Stimulated activated memory B cell treated with anti-CD40 and anti-IgM and Interleukin-4, amounts not matched to agents 10 μg/mL and 1 μg/mL and 100 μg/mL, for 72 hours (primary cell): ENCODE results near the gene DPF3.
A peak's percentile ranks its signal among the peaks of the same experiment; 100 is the strongest.

ENCODE experiments used
- ATAC-seq: fragments of 150-1000 bp; cut with Tn5 transposase; 2 replicates; pipeline ENCODE4 v1.10.0; 2021
- H3K27ac Mint-ChIP-seq: one replicate; pipeline ENCODE4 v1.8.0; 2022; ENCODE audit warnings: mild to moderate bottlenecking, mixed read lengths
- H3K27me3 Mint-ChIP-seq: one replicate; pipeline ENCODE4 v1.8.0; 2022; ENCODE audit warnings: mixed read lengths
- H3K36me3 Mint-ChIP-seq: one replicate; pipeline ENCODE4 v1.8.0; 2022; ENCODE audit warnings: mixed read lengths
- H3K4me1 Mint-ChIP-seq: one replicate; pipeline ENCODE4 v1.8.0; 2022; ENCODE audit warnings: mixed read lengths
- H3K4me3 Mint-ChIP-seq: one replicate; pipeline ENCODE4 v1.8.0; 2022; ENCODE audit warnings: mild to moderate bottlenecking, moderate library complexity, mixed read lengths
- H3K9me3 Mint-ChIP-seq: one replicate; pipeline ENCODE4 v1.8.0; 2022; ENCODE audit warnings: mixed read lengths

The DPF3 gene

DNA sequence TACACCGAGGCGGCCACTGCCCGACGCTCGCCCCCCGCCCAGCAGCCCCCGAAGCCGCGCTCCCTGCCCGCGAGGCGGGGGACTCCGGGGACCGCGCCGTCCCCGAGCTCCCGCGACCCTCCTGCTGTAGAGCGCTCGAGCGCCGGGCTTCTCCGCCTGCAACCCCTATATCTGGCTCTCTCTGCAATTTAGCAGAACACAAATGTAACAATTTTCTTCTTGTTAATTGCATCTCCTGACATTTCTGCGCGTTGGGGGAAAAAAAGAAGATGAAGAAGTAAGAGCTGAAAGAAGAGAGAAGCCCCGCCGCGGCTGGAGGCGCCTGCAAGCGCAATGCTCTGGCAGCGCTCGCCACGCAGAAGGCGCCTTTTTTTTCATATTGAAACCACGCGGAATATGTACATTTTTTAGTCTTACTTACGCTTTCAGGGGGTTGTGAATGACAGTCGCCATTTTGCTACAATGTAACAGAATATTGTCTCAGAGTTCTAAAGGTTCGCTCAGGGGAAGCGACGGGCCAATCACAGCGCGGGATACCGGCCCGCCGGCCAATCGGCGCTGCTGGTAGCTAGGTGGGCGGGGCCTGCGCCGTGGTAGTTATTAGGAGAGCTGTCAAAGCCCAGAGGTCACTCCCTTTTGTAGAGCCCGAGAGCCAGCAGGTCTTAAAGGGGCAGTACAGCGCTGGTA lies at the start of gene DPF3:
Gene DPF3, minus strand, starts transcription at position 466 of the 687 bp plus-strand sequence. Its CDS starts 13 bp downstream, at position 453.
- Mint-ChIP-seq H3K4me3 (peak within 1 kb of the TSS; percentile 98), H3K9me3 (no peaks in the 10 kb centered on the region), H3K27ac (peak within 1 kb of the TSS; percentile 82), H3K27me3 (no peaks in the 10 kb centered on the region), H3K4me1 (peaks cover 32% of the 10 kb centered on the region), H3K36me3 (no peaks in the 10 kb centered on the region)
- peak; percentile 99 for ATAC-seq

DNA sequence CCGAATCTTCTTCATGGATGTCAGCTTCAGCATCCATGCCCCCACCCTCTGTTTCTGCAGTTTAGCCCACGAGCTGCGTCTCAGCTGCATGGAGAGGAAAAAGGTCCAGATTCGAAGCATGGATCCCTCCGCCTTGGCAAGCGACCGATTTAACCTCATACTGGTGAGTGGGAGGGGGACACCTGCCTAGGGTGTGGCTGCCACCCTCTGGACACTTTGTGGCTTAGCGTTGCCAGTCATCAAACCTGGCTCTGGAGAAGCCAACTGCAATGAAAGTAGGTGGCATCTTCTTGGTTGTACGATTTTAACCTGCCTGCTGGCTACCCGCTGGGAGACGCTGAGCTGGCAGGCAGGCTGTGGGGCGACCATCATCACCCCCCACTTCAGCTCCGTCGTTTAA lies 49.0 kb upstream of the DPF3 start:
- Mint-ChIP-seq H3K27me3 (no peaks in the 10 kb centered on the region), H3K36me3 (peaks cover 62% of the 10 kb centered on the region), H3K4me1 (no peaks in the 10 kb centered on the region)

DNA sequence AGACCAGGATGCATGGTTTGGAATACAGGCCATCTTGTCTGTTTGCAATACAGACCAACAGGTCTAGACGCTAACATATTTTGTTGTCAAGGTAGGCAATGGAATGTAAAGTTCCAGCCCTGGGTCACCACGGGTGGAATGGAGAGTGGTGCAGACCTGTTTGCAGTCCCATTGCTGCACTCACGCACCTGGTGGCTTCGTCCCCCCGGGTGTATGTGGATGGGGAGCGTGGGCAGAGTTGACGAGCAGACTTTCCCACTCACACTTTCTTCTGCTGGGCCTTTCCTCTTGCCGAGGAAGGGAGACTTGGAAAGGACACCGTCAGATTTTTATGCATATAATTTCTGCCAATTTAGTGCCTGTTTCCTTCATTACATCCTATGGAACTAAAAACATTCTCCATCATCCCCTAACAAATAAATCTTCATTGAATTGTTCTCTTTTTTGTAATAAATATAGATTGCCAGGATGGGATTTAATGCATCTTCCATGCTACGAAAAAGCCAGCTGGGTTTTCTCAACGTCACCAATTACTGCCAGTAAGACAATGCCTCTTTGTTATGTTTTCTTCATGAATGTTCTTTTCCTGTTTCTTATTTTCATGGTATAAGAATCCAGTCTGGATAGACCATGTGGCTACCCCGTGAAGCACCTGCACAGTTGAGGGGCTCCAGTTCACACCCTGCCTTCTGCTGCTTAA lies 47.5 kb upstream of the DPF3 start:
- H3K36me3 Mint-ChIP-seq, result peaks cover 69% of the 10 kb centered on the region

More for the DNA sequence above, 49.0 kb upstream of the DPF3 start:
- H3K9me3 Mint-ChIP-seq, result no peaks in the 10 kb centered on the region
- H3K27ac Mint-ChIP-seq, result no peak overlapping the region
- H3K4me3 Mint-ChIP-seq, result no peak overlapping the region
- ATAC-seq, result no peak

DNA sequence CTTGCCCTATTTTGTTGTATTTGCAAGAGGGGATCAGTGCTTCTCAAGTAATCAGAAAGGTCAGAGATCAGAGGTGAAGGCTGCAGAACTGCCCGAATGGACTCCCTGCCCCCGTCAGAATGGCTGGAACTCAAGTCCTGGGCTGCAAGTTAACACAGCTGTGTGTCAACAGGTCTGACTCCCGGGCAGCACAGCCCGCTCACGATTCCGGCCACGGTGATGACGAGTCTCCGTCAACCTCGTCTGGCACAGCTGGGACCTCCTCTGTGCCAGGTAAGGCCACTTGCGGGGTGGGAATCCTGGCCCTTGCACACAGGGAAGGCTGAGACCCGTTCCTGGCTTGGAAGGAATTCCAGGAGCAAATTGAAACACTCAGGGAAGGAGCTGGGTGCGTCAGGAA lies 45.7 kb upstream of the DPF3 start:
- Mint-ChIP-seq H3K27ac (no peak overlapping the region), H3K36me3 (peaks cover 60% of the 10 kb centered on the region), H3K4me1 (peaks cover 15% of the 10 kb centered on the region), H3K27me3 (no peaks in the 10 kb centered on the region), H3K9me3 (no peaks in the 10 kb centered on the region), H3K4me3 (no peak overlapping the region)
- no peak for ATAC-seq

More for the DNA sequence above, 47.5 kb upstream of the DPF3 start:
- ATAC-seq, result no peak
- no peak overlapping the region for H3K27ac Mint-ChIP-seq
- no peaks in the 10 kb centered on the region for H3K9me3 Mint-ChIP-seq
- H3K27me3 Mint-ChIP-seq, result no peaks in the 10 kb centered on the region
- H3K4me3 Mint-ChIP-seq, result no peak overlapping the region
- peaks cover 14% of the 10 kb centered on the region for H3K4me1 Mint-ChIP-seq

DNA sequence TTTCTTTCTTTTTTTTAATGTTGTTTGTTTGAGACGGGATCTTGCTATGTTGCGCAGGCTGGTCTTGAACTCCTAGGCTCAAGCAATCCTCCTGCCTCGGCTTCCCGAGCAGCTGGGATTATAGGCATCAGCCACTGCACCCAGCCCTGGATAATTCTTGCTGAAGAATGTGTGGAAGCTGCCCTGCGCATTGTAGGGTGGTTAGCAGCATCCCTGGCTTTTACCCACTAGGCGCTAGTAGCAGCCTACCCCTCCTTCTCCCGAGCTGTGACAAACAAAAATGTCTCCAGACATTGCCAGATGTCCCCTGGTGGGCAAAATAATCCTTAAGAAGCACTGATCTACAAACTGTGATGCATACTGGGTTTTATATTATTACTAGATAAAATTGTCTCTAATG lies 39.0 kb upstream of the DPF3 start:
- Mint-ChIP-seq H3K9me3 (no peaks in the 10 kb centered on the region), H3K27ac (no peak overlapping the region), H3K27me3 (no peaks in the 10 kb centered on the region), H3K36me3 (peaks cover 21% of the 10 kb centered on the region), H3K4me1 (peaks cover 32% of the 10 kb centered on the region), H3K4me3 (no peak overlapping the region)
- ATAC-seq, result no peak

GRCh38 chr14:72929316-72930080 lies 35.6 kb upstream of the DPF3 start:
- Mint-ChIP-seq H3K36me3 (peaks cover 7% of the 10 kb centered on the region), H3K27ac (no peak overlapping the region), H3K4me3 (no peak overlapping the region), H3K27me3 (no peaks in the 10 kb centered on the region), H3K4me1 (peaks cover 24% of the 10 kb centered on the region), H3K9me3 (no peaks in the 10 kb centered on the region)
- no peak for ATAC-seq

GRCh38 chr14:72928872-72929271 lies 35.0 kb upstream of the DPF3 start:
- Mint-ChIP-seq H3K27ac (no peak overlapping the region), H3K4me1 (peaks cover 23% of the 10 kb centered on the region), H3K27me3 (no peaks in the 10 kb centered on the region), H3K36me3 (peaks cover 6% of the 10 kb centered on the region), H3K4me3 (no peak overlapping the region), H3K9me3 (no peaks in the 10 kb centered on the region)
- no peak for ATAC-seq

GRCh38 chr14:72926292-72927028 lies 32.6 kb upstream of the DPF3 start, which contains the start of gene DCAF4:
TSS of gene DCAF4 (plus strand) at chr14:72926464. CDS start at chr14:72937979, 11,515 bp downstream.
- Mint-ChIP-seq H3K36me3 (no peaks in the 10 kb centered on the region), H3K27me3 (no peaks in the 10 kb centered on the region), H3K4me1 (peaks cover 11% of the 10 kb centered on the region), H3K9me3 (no peaks in the 10 kb centered on the region), H3K27ac (peak within 1 kb of the TSS; percentile 89), H3K4me3 (peak within 1 kb of the TSS; percentile 95)
- ATAC-seq, result peak; percentile 99

GRCh38 chr14:72925815-72926291 lies 32.0 kb upstream of the DPF3 start:
- ATAC-seq, result no peak
- Mint-ChIP-seq H3K27me3 (no peaks in the 10 kb centered on the region), H3K9me3 (no peaks in the 10 kb centered on the region), H3K27ac (peak overlapping the region; percentile 89), H3K36me3 (no peaks in the 10 kb centered on the region), H3K4me3 (peak overlapping the region; percentile 95), H3K4me1 (peaks cover 7% of the 10 kb centered on the region)

DNA sequence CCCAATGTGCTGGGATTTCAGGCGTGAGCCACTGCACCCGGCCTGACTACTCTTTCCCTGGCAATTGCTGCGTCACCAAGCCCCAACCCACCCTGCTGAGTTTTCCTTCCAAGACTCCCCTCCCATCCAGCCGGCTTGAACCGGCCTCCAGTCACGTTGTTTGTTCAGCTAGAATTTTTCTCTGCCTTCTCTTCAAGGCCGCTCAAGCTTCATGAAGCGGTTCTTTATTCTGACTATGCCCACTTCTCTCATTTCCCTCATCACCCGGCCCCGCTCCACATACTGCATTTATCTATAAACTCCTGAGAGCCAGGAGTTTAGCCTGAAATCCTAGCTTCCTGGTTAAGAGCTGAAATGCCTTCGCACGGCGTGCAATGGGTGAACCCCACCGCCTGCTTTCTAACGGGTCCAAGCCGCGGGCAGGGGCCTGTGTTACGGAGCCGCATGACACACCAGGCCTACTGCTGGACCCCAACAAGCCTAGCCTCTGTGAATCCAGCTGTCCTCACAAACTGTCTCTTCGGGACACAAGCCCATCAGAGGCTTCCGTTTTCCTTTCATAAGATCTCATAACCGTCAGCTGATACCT lies 31.4 kb upstream of the DPF3 start:
- ATAC-seq, result no peak
- Mint-ChIP-seq H3K4me1 (peaks cover 7% of the 10 kb centered on the region), H3K9me3 (no peaks in the 10 kb centered on the region), H3K27ac (peak overlapping the region; percentile 89), H3K27me3 (no peaks in the 10 kb centered on the region), H3K36me3 (no peaks in the 10 kb centered on the region), H3K4me3 (peak overlapping the region; percentile 95)

DNA sequence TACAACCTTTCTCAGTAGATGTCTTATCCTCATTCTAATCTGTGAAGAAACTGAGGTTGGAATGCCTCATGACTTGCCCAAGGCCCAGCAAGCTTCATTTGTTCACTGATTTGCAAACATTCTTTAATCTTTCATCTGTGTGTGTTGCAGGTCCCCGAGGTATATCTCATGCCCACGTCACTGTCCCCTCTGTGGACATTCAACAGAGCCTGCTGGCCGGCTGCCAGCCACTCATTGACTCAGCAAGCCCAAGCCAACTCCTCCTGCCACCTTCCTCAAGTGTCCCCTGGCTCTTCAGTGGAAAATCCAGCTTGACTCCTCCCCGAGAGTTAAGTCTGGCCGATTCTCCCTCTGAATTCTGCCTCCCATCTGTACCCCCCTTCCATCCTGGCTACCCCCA lies 30.4 kb upstream of the DPF3 start:
- no peak for ATAC-seq
- Mint-ChIP-seq H3K36me3 (no peaks in the 10 kb centered on the region), H3K4me3 (no peak overlapping the region), H3K27ac (peak overlapping the region; percentile 13), H3K27me3 (no peaks in the 10 kb centered on the region), H3K9me3 (no peaks in the 10 kb centered on the region), H3K4me1 (peaks cover 7% of the 10 kb centered on the region)

DNA sequence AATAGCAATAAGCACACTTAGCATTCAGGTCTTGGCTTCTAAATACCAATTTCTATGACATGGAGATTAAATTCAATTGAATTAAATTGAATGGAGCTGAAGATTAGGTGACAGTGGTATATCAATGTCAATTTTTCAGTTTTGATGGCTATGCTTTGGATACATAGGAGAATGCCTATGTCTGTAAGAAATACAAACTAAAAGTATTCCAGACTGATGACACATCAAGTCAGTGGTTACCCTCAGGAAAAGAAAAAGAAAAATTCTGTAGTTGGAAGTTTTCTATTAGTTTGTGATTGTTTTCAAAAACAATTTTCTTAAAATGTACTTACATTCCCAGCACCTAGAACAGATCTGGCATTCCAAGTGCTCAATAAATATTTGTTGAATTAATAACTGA lies 27.5 kb upstream of the DPF3 start:
- Mint-ChIP-seq H3K36me3 (no peaks in the 10 kb centered on the region), H3K4me3 (no peak overlapping the region), H3K4me1 (peaks cover 7% of the 10 kb centered on the region), H3K27me3 (no peaks in the 10 kb centered on the region), H3K27ac (no peak overlapping the region), H3K9me3 (no peaks in the 10 kb centered on the region)
- no peak for ATAC-seq

- no peaks in the 10 kb centered on the region for H3K4me1 Mint-ChIP-seq
- no peaks in the 10 kb centered on the region for H3K27me3 Mint-ChIP-seq
- no peak overlapping the region for H3K27ac Mint-ChIP-seq
- H3K9me3 Mint-ChIP-seq, result no peaks in the 10 kb centered on the region
- H3K4me3 Mint-ChIP-seq, result no peak overlapping the region
- H3K36me3 Mint-ChIP-seq, result no peaks in the 10 kb centered on the region
- no peak for ATAC-seq
Observed at GRCh38 chr14:72920008-72920407, 26.1 kb upstream of the DPF3 start.

- H3K4me1 Mint-ChIP-seq, result no peaks in the 10 kb centered on the region
- H3K4me3 Mint-ChIP-seq, result no peak overlapping the region
- no peaks in the 10 kb centered on the region for H3K27me3 Mint-ChIP-seq
- no peaks in the 10 kb centered on the region for H3K9me3 Mint-ChIP-seq
- ATAC-seq, result no peak
- H3K36me3 Mint-ChIP-seq, result no peaks in the 10 kb centered on the region
- H3K27ac Mint-ChIP-seq, result no peak overlapping the region
Observed at GRCh38 chr14:72917094-72917802, 23.3 kb upstream of the DPF3 start.
